Mesenteric fat pad (tissue), 1 donor: Measurements from ENCODE around the gene UBFD1. TPM values are rescaled to one million over a fixed set of nuclear protein-coding genes. Genes with fewer than 3 reads are reported as not detected.
"Not testable (repeated sequence)": the region's sequence is repeated elsewhere in the genome, so short reads cannot be mapped to it uniquely, and the experiment has no call there.

Experiments used
- DNase-seq: peaks from one replicate; pipeline ENCODE4 v3.0.0-alpha.2; 2020; ENCODE audit warnings: low spot score
- total RNA-seq: library from RNA; stranded (reverse); fragmentation: NEBNext Ultra II Directional; extraction: Animal tissue kit (Norgen Biotek cat#: 25700); gene quantifications from one replicate; pipeline ENCODE4 v1.2.1, GENCODE V29; 2021
- donor health status: DM: yes; HTN: yes; CAD: no.

Gene UBFD1
- total RNA-seq, 1 donor from 2014 or later = 48.1 TPM

DNA sequence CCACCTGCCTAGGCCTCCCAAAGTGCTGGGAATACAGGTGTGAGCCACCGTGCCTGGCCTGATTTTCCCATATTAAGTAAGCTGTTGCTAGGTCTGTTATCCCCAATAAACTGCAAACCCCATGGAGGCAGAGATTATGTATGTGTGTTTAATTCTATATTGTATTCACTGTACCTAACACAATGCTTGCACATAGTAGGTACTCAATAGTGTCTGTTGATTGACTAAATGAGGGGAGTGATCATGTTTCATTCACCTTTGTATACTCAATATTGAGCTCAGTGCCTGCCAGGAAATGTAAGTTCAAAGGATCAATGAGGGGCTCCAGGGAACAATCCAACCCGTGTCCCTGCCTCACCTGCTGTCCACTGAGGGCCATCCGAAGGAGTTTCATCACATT lies 32.6 kb upstream of the UBFD1 start:
- DNase-seq = no peak

DNA sequence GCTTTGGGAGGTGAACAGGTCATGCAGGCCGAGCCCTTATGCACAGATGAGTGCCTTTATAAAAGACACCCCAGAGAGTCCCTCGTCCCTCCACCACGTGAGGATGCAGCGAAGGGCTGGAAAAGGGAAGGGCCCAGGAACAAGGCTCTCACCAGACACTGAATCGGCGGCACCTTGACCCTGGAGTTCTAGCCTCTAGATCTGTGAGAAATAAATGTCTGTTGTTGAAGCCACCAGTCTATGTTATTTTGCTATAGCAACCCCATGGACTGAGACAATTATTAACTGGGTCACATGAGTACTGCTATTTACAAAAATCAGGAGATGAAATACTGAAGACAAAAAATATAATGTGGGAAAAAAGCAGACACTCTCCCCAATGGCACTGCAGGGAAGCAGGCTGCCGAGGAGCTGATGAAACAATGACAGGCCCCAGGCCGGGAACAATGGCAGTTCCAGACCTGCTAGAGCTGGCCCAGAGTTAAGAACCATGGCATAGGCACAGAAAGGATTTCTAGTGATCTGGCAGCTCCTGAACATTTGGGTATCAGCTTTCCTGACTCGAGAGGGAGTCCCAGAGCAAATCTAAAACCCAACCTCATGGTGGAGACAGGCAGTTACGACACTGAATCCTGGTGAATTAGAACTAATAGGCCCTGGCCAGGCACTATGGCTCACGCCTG lies 29.4 kb upstream of the UBFD1 start:
- no peak for DNase-seq

DNA sequence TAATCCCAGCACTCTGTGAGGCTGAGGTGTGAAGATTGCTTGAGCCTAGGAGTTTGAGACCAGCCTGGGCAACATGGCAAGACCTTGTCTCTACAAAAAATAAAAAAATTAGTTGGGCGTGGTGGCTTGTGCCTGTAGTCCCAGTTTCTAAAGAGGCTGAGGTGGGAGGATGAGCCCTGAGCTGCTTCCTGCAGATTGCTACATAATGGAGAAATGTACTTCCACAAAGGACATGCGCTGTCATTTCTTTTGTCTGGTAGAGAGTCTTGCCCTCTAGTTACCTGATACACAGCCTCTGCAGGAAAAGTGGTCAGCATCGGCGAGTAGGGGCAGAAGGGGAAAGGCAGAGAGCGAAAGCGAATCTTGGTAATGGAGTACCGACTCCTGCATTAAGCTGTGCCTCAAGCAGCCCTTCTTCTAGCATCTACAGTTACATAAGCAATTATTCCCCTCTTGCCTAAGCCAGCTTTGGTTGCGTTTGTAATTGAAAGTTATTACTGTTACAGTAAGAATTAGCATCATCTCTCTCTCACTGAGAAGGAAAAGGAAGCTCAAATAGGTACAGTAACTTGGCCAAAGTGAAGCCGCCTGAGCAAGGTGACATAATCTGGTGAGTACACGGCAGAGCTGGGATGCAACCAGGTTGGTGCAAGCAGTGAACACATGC lies 28.8 kb upstream of the UBFD1 start:
- no peak for DNase-seq

DNA sequence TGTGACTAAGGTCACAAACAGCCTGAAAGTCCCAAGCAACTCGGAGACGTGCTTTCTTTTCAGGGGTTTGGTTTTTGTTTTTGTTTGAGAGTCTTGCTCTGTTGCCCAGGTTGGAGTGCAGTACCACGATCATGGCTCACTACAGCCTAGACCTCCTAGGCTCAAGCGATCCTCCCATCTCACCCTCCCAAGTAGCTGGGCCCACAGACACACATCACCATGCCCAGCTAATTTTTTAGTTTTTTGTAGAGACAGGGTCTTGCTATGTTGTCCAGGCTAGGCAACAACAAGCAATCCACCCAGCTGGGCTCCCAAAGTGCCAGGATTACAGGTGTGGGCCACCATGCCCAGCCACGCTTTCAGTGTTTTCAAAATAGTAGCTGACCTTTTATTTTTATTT lies 27.5 kb upstream of the UBFD1 start:
- DNase-seq = no peak

DNA sequence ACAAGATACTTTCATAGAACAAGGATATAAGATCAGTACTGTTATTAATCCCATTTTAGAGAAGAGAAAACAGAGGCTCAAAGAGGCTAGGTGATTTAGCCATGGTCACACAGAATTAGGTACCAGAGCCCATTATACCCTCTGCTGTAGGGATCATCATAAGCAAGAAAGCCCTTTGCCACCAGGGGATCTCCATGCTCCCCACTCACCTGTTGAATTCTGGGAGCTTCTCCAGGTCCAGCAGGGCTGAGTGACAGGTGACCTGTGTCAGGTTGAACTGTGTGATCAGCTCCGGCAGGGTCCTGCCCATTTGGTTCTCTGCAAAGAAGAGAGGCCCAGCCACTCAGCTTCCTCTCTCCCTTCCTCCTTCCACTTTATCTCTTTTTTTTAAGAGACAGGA lies 25.1 kb upstream of the UBFD1 start:
- no peak for DNase-seq

DNA sequence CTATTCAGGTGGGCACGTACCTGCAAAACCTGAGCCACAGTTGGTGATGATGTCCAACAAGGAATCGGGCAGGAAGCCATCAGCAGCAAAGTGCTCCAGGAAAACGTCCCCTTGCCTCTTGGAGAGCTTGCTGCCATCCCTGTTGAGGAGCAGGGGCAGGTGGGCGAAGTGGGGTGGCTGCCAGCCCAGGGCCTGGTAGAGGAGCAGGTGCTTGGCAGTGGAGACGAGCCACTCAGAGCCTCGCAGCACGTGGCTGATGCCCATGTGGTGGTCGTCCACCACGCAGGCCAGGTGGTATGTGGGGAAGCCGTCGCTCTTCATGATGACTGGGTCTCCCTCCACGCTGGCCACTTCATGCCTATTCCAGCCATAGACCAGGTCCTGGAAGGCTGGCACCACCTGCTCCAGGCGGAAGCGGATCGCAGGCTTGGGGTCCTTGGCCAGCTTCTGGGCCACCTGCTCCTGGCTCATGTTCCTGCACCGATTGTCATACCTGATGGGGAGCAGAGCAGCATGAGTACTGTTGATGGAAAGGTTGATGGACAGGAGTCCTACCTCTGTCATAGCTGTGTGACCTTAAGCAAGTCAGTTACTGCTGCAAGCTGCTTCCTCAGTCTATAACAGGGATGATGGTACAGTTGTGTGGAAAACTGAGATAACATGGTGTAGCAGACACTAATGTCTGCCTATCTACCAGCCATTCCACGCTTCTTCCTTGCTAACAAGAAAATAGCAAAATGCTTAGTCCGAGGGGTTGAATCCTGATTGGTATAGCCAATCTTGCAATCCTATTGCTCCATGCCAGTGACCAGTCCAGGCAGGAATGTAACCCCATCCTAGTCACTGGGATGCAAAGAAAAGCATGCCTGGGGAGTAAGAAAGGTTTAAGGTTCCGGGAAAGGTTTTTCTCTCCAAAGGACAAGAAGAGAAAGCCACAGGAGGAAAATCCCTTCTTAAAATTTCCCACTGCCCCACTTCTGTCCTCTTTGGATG lies 22.4 kb upstream of the UBFD1 start:
- no peak for DNase-seq

DNA sequence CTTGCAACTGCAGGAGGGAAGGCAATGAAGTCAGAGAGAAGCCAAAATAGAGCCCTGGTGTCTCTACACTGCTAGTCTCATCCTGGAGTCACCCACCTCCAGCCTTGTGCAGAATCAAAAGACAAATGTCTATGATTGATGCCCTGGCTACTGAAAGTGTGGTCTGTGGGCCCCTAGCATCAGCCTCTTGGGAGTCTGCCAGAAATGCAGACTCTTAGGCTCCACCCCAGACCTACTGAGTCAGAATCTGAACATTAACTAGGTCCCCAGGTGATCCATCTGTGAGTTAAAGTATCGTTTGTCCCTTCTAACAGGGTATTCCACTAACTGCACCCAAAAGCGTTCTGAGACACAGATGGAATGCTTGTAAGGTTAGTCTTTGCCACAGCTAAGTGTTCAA lies 21.6 kb upstream of the UBFD1 start:
- no peak for DNase-seq

DNA sequence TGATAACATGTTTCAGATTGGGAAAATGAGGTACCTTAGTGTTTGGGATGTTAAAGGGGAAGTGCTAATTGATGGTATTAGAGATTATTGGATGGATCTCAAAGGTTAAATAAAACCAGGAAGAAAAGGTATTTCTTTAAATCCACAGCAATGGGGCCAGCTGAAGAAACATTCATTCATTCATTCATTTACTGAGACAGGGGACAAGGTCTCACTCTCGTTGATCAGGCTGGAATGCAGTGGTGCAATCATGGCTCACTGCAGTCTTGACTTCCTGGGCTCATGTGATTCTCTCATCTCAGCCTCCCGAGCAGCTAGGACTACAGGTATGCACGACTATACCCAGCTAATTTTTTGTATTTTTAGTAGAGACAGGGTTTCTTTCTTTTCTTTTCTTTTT lies 20.1 kb upstream of the UBFD1 start:
- DNase-seq = no peak

DNA sequence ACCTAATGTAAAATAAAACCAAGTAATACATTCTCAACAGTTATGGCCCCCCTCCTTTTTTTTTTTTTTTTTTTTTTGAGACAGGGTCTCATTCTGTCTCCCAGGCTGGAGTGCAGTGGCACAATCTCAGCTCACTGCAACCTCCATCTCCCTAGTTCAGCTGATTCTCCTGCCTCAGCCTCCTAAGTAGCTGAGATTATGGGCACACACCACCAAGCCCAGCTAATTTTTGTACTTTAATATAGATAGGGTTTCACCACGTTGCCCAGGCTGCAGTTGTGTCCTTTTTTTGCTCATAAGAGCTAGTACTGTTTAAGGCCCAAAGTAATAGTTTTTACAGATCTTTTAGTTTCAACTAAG lies 18.6 kb upstream of the UBFD1 start:
- no peak for DNase-seq

DNA sequence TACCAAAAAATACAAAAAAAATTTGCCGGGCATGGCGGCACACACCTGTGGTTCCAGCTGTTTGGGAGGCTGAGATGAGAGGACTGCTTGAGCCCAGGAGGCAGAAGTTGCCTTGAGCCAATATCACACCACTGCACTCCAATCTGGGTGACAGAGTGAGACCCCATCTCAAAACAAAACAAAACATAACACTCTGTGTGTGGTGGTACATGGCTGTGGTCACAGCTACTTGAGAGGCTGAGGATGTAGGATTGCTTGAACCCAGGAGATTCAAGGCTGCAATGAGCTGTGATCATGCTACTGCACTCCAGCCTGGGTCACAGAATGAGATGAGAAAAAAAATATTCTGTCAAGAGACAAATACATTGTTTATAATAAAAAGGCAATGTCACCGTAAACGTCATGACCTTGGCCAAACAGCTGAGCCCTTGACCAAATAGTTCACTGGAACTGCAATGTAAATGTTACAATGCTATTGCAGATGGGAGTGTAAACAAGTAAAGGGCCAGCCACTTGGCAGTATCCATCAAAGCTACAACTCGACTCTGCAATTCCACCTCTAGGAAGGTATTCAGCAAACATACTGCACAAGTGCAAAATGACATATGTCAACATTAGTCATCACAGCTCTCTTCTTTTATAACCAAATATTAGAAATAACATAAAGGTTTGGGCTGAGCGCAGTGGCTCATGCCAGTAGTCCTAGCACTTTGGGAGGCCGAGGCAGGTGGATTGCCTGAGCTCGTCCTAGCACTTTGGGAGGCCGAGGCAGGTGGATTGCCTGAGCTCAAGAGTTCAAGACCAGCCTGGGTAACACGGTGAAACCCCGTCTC lies 17.3 kb upstream of the UBFD1 start:
- no peak for DNase-seq

DNA sequence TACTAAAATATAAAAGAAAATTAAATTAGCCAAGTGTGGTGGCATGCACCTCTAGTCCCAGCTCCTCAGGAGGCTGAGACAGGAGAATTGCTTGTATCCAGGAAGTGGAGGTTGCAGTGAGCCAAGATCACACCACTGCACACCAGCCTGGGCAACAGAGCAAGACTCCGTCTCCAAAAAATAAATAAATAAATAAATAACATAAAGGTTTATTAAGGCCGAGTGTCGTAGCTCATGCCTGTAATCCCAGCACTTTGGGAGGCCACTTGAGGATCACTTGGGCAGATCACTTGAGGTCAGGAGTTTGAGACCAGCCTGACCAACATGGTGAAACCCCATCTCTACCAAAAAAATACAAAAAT lies 16.7 kb upstream of the UBFD1 start:
- DNase-seq = not testable (repeated sequence)

DNA sequence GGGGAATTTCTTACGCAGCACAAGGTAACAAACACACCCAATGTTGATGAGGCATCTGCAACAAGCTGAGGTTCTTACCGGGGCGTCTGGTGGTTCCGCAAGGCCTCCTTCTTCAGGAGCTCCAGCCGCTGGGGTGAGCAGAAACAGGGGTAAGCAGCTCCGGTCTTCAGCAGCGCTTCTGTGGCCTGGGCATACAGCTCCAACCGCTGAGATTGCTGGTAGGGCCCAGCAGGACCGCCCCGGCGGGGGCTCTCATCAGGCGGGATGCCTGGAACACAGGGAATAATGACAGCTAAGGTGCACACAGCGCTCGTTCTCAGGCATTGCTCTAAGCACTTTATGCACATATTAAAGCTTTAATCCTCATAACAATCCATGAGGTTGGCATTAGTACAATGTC lies 13.1 kb upstream of the UBFD1 start:
- no peak for DNase-seq

DNA sequence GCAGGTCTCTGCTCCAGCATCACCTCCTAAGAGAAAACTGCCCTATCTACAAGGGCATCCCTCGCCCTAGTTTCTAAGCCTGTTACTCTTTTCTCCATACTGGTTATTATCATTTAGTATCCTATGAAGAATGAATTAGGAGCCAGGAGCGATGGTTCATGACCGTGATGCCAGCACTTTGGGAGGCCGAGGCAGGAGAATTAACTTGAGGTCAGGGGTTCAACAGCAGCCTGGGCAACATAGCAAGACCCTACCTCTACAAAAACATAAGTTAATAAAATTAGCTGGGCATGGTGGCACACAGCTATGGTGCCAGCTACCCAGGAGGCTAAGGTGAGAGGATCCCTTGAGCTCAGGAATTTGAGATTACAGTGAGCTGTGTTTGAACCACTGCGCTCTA lies 7.6 kb upstream of the UBFD1 start:
- no peak for DNase-seq

DNA sequence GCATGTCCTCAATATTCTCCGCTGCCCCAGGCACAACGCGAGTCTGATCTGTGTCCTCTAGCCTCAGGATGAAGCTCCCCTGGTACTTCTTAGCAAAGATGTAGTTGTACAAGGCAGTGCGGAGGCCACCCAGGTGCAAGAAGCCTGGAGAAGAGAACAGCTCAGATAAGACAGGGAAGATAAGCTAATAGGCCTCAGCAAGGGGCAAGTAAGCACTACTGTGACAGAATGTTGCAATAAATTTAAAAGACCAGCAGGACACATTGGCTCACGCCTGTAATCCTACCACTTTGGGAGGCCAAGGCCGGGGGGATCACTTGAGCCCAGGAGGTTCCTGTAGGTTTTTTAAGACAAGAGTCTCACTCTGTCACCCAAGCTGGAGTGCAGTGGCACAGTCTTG lies 5.4 kb upstream of the UBFD1 start:
- no peak for DNase-seq

DNA sequence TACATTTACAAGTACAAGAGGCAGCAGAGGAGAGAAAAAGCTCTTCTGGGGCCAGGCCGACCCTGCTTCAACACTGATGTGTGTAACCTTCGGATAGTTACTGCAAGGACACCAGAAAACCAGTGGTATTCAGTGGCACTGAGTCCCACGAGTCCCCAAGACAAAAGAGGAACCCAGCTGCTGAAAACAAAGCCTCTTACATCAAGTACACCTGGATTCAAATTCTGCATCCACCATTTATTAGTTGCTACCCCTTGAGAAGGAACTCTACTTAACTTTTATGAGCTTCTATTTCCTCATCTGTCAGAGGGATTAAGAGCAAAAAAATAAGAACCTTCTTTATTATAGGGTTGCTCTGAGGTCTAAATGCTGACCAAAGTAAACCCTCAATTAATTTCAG lies 3.0 kb upstream of the UBFD1 start:
- no peak for DNase-seq

DNA sequence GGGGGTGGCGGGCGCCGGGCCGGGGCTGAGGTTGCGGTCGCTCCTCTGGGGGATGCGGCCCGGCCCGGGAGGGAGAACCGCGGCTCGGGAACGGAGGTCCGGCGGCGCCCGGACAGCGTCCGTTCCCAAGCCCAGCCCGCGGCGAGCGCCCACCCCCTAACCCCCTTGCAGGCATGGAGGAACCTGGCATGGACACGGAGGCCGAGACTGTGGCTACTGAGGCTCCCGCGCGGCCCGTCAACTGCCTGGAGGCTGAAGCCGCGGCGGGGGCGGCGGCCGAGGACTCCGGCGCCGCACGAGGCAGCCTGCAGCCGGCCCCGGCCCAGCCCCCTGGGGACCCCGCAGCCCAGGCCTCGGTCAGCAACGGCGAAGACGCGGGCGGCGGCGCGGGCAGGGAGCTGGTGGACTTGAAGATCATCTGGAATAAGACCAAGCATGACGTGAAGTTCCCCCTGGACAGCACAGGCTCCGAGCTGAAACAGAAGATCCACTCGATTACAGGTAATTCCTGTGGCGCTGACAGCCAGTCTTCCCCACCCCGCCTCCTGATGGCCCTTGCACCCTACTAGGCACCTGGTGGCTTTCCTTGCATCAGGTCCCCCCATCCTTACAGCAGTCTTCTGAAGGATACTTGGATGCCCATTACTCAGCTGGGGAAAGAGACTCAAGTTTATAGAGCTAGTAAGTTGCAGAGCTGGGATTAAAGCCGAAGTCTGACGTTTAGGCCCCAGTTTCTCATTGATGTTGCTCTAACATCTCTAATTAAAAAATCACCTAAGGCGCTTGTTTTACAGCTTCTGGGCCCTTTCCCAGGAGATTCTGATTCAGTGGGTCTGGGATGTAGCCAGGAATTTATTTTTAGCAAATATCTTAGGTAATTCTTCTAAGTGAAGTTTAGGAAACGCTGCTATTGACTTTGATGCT lies 514 bp downstream of the UBFD1 start:
- peak; percentile 90 for DNase-seq

DNA sequence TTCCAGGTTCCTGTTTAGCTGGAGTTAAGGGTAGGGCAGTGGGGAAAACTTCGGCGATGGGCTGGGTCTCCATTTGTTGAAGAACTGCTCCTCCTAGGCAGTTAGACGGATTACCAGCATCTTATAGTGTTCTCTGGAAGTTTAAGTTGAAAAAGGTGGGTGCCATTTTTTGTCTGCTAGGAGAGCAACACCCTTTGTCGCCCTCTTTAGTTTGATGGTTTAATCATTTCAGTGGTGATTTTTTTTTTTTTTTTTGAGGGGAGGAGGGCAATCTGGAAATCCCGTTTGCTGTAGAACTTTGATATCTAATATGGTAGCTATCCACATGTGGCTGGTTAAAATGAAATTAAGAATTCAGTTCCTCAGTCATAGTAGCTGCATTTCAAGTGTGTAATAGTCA lies 4.1 kb downstream of the UBFD1 start:
- no peak for DNase-seq

DNA sequence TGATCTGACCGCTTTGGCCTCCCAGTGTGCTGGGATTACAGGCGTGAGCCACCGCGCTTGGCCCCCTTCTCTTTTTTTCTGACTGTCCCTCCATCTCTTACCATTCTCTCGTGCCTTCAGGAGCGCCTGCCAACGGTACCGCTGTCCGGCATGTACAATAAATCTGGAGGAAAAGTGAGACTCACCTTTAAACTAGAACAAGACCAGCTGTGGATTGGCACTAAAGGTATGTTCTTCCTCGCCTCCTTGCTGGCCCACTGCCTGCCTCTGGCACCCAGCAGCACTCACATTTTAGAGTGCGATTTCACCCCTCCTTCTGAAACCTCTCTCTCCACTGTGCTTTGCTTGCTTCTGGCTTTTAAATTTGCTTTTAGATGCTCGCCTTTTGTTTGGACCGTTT lies 5.0 kb downstream of the UBFD1 start:
- no peak for DNase-seq

DNA sequence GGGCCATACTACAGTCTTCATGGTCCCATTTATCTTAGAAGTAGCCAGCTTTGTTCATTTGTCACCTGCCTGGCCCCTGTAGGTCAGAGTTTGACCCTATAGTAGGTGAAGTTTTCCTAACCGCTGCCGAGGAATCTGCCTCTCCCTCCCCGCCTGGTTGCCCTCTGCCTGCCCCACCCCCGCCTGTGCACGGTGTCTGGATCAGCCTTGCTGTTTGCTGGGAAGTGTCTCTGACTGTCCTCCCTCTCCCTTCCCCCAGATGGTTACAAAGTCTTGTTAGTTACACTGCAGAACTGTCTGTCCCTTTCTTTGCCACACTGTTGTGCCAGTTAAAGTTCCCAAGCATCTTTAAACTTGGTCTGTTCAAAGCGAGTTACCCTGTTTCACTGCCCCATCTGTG lies 5.7 kb downstream of the UBFD1 start:
- no peak for DNase-seq
